Measurements from ENCODE around the gene PLA2G4E.
A peak's percentile ranks its signal among the peaks of the same experiment; 100 is the strongest.

PLA2G4E gene

GRCh38 chr15:42020713-42021273, at the start of gene PLA2G4E:
Gene PLA2G4E, minus strand, starts transcription at chr15:42021042. Its CDS starts 12 bp downstream, at chr15:42021030.
- no peak for DNase-seq (ENCODE audit: low spot score)

GRCh38 chr15:42070279-42070975, 49.6 kb upstream of the PLA2G4E start:
- no peak for DNase-seq (ENCODE audit: low spot score)

- DNase-seq (ENCODE audit: low spot score), result no peak
These were observed 48.8 kb upstream of the PLA2G4E start for GRCh38 chr15:42069496-42070278.

- DNase-seq (ENCODE audit: low spot score), result no peak
These were observed 48.2 kb upstream of the PLA2G4E start for GRCh38 chr15:42069025-42069424.

- DNase-seq (ENCODE audit: low spot score), result no peak
These were observed 47.8 kb upstream of the PLA2G4E start for GRCh38 chr15:42068601-42069000.

GRCh38 chr15:42066764-42067415, 46.0 kb upstream of the PLA2G4E start:
- no peak for DNase-seq (ENCODE audit: low spot score)

GRCh38 chr15:42065468-42065867, 44.6 kb upstream of the PLA2G4E start:
- DNase-seq (ENCODE audit: low spot score), result no peak

- peak; percentile 77 for DNase-seq (ENCODE audit: low spot score)
These were observed 44.2 kb upstream of the PLA2G4E start for GRCh38 chr15:42065033-42065432.

GRCh38 chr15:42064271-42064670, 43.4 kb upstream of the PLA2G4E start:
- DNase-seq (ENCODE audit: low spot score), result no peak

GRCh38 chr15:42063122-42063848, 42.4 kb upstream of the PLA2G4E start:
- DNase-seq (ENCODE audit: low spot score), result no peak

GRCh38 chr15:42062284-42062806, 41.5 kb upstream of the PLA2G4E start:
- no peak for DNase-seq (ENCODE audit: low spot score)

GRCh38 chr15:42060797-42061196, 40.0 kb upstream of the PLA2G4E start:
- DNase-seq (ENCODE audit: low spot score), result no peak

GRCh38 chr15:42060477-42060763, 39.6 kb upstream of the PLA2G4E start:
- DNase-seq (ENCODE audit: low spot score), result no peak

- DNase-seq (ENCODE audit: low spot score), result peak; percentile 35
These were observed 39.0 kb upstream of the PLA2G4E start for GRCh38 chr15:42059661-42060476.

- no peak for DNase-seq (ENCODE audit: low spot score)
These were observed 37.9 kb upstream of the PLA2G4E start for GRCh38 chr15:42058791-42059190.

- DNase-seq (ENCODE audit: low spot score), result no peak
These were observed 37.2 kb upstream of the PLA2G4E start for GRCh38 chr15:42057799-42058646.

GRCh38 chr15:42056934-42057798, 36.3 kb upstream of the PLA2G4E start:
- peak; percentile 84 for DNase-seq (ENCODE audit: low spot score)

GRCh38 chr15:42053914-42054313, 33.1 kb upstream of the PLA2G4E start:
- DNase-seq (ENCODE audit: low spot score), result no peak

GRCh38 chr15:42053010-42053409, 32.2 kb upstream of the PLA2G4E start:
- no peak for DNase-seq (ENCODE audit: low spot score)

All from Ammon's horn (tissue), 1 donor.